ENCODE data around the gene ACSF3. TPM values are rescaled to one million over a fixed set of nuclear protein-coding genes. Genes with fewer than 3 reads are reported as not detected.

Gene ACSF3
- total and polyA plus RNA-seq, 2 of the 4 experiments (the other 2 are of a cell fraction), result 9.5 to 14.2 TPM

DNA sequence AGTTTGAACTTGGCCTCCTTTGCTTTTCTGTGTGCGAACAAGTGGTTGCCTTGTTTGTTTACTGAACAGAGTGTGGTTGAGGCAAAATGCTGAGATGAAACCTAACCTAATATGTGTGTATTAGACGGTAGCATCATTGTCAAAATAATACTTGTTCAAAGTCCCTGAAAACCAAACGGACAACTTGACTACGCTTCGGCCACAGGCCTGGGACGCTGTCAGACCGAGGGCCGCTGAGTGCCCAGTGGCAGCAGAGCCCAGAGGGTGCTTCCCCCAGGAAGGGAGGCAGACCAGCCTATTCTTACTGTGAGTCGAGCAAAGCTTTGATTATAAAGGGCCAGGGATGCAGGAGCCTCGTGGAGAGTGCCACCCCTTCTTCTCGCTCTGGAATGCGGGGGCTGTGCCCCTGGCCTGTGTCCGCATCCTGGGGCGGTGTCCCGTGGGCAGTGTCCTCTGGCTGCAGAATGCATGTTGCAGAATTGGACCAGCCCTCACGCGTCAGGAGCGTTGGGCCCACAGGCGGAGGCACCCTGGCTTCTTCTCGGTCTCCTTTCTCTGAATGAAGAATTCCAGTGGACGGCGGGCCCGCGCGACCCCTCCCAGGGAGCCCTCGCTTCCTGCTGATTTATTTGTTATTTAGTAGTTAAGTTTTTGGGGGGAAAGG is 5.2 kb downstream of the ACSF3 start:
- Histone ChIP-seq H3K14ac (replicated peaks; ENCODE audit: low read depth, low read length) (no peak overlapping the region), H3K56ac (ENCODE audit: extremely low read depth, insufficient read depth, low read length) (no peak overlapping the region), H2BK120ac (ENCODE audit: low read depth, low read length) (no peak overlapping the region), H4K91ac (ENCODE audit: insufficient read depth, low read depth, low read length) (no peak overlapping the region), H4K20me1 (ENCODE audit: insufficient read depth, low read length) (peaks cover 17% of the 10 kb centered on the region), H4K5ac (ENCODE audit: low read depth, low read length) (no peak overlapping the region), H2BK5ac (ENCODE audit: low read depth, low read length, poor library complexity, severe bottlenecking) (no peak overlapping the region), H2AK5ac (ENCODE audit: low read depth, low read length) (no peak overlapping the region), H3K4me3 (ENCODE audit: insufficient read depth, low read depth, low read length) (no peak overlapping the region), H2BK15ac (ENCODE audit: low read depth, low read length) (no peak overlapping the region), H3K4ac (ENCODE audit: low read depth, low read length) (no peak overlapping the region), H3K9me3 (ENCODE audit: control insufficient read depth, insufficient read depth, low read length) (no peaks in the 10 kb centered on the region), H3K27ac (ENCODE audit: insufficient read depth, low read length) (no peak overlapping the region), H2BK20ac (ENCODE audit: low read depth, low read length) (no peak overlapping the region), H3K27me3 (ENCODE audit: control insufficient read depth, insufficient read depth, low read length) (no peaks in the 10 kb centered on the region), H4K8ac (ENCODE audit: low read depth in 2 of 2, low read length in 2 of 2) (no peak overlapping the region), H3K4me2 (ENCODE audit: low read depth, low read length) (no peak overlapping the region), H3K36me3 (ENCODE audit: control insufficient read depth, insufficient read depth, low read length) (peaks cover 33% of the 10 kb centered on the region), H3K9me1 (ENCODE audit: insufficient read depth, low read length) (peaks cover 10% of the 10 kb centered on the region), H2AFZ (replicated peaks; ENCODE audit: low read length, poor library complexity) (no peak overlapping the region), H2AK9ac (replicated peaks; ENCODE audit: low read depth, low read length, poor library complexity) (no peak overlapping the region), H3K4me1 (ENCODE audit: control insufficient read depth, insufficient read depth, low read length) (0 out of 2 replicates have a peak, but pooled peaks cover 2% of the 10 kb centered on the region), H3K23ac (ENCODE audit: low read depth, low read length) (no peak overlapping the region), H3K79me1 (ENCODE audit: low read depth in 1 of 2, low read length in 2 of 2) (peaks cover 31 to 50% of the 10 kb centered on the region in 2 experiments), H3K9ac (ENCODE audit: low read depth, low read length) (no peak overlapping the region), H3K18ac (ENCODE audit: low read depth, low read length) (no peak overlapping the region)
- WGBS, 2 experiments (ENCODE audit: extremely low coverage in 2 of 2, insufficient read length in 1 of 2), result 89% methylated on average over 11 of the region's 26 CpGs; no CpG with 5 or more reads in 1 of the 2 experiments
- DNase-seq, result no peak
- POLR2A ChIA-PET (ENCODE audit: unreplicated experiment), result no interaction called here
- BruUV-seq (replicated peaks), result no TSS peak
- CTCF ChIA-PET, result no interaction called here
- intact Hi-C loops (cut with micrococcal nuclease) (no loop called here), dilution Hi-C loops (cut with HindIII; ENCODE audit: low sequenced_read_pairs, unreplicated experiment) (no loop called here), in situ Hi-C loops (cut with MboI; ENCODE audit: low sequenced_read_pairs) (no loop called here)
- TF ChIP-seq FOS (IDR thresholded peaks at IDR 0.05; ENCODE audit: low read depth, low read length) (no peak), RCOR1 (IDR thresholded peaks at IDR 0.05; ENCODE audit: insufficient replicate concordance, low read length) (no peak), SMC3 (IDR thresholded peaks at IDR 0.05; ENCODE audit: low read depth, low read length) (no peak), CEBPB (IDR thresholded peaks at IDR 0.05; ENCODE audit: low read depth, low read length) (no peak), CHD1 (IDR thresholded peaks at IDR 0.05; ENCODE audit: low read depth, low read length) (no peak), MXI1 (IDR thresholded peaks at IDR 0.05; ENCODE audit: borderline replicate concordance, low read depth, low read length) (no peak), MAFK (IDR thresholded peaks at IDR 0.05; ENCODE audit: low read depth, low read length) (no peak), POLR2A (IDR thresholded peaks at IDR 0.05; ENCODE audit: low read depth, low read length) (no peak), RAD21 (IDR thresholded peaks at IDR 0.05; ENCODE audit: low read length) (no peak), RFX5 (IDR thresholded peaks at IDR 0.05; ENCODE audit: low read depth, low read length) (no peak), BHLHE40 (IDR thresholded peaks at IDR 0.05; ENCODE audit: low read depth, low read length) (no peak), NFE2L2 (IDR thresholded peaks at IDR 0.05; ENCODE audit: low read depth, low read length) (no peak), MAZ (IDR thresholded peaks at IDR 0.05; ENCODE audit: borderline replicate concordance, low read depth, low read length) (no peak)
- TF ChIP-seq, protein P1, sequence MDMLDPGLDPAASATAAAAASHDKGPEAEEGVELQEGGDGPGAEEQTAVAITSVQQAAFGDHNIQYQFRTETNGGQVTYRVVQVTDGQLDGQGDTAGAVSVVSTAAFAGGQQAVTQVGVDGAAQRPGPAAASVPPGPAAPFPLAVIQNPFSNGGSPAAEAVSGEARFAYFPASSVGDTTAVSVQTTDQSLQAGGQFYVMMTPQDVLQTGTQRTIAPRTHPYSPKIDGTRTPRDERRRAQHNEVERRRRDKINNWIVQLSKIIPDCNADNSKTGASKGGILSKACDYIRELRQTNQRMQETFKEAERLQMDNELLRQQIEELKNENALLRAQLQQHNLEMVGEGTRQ (IDR thresholded peaks at IDR 0.05; ENCODE audit: low read depth, low read length), result no peak
- TF ChIP-seq, protein P2, sequence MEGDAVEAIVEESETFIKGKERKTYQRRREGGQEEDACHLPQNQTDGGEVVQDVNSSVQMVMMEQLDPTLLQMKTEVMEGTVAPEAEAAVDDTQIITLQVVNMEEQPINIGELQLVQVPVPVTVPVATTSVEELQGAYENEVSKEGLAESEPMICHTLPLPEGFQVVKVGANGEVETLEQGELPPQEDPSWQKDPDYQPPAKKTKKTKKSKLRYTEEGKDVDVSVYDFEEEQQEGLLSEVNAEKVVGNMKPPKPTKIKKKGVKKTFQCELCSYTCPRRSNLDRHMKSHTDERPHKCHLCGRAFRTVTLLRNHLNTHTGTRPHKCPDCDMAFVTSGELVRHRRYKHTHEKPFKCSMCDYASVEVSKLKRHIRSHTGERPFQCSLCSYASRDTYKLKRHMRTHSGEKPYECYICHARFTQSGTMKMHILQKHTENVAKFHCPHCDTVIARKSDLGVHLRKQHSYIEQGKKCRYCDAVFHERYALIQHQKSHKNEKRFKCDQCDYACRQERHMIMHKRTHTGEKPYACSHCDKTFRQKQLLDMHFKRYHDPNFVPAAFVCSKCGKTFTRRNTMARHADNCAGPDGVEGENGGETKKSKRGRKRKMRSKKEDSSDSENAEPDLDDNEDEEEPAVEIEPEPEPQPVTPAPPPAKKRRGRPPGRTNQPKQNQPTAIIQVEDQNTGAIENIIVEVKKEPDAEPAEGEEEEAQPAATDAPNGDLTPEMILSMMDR (conservative IDR thresholded peaks at IDR 0.05; ENCODE audit: low read depth, low read length), result no peak
- TF ChIP-seq, protein P3, sequence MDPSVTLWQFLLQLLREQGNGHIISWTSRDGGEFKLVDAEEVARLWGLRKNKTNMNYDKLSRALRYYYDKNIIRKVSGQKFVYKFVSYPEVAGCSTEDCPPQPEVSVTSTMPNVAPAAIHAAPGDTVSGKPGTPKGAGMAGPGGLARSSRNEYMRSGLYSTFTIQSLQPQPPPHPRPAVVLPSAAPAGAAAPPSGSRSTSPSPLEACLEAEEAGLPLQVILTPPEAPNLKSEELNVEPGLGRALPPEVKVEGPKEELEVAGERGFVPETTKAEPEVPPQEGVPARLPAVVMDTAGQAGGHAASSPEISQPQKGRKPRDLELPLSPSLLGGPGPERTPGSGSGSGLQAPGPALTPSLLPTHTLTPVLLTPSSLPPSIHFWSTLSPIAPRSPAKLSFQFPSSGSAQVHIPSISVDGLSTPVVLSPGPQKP (IDR thresholded peaks at IDR 0.05; ENCODE audit: borderline replicate concordance, low read depth, low read length), result no peak
- ATAC-seq (ENCODE audit: low read depth), result no peak
